Activated T-helper 17 cell treated with anti-CD3 and anti-CD28 coated beads, Interleukin-2, amount 50 U/mL, for 72 hours (primary cell): ENCODE measurements around the gene DNAJC6. TPM values are rescaled to one million over a fixed set of nuclear protein-coding genes. Genes with fewer than 3 reads are reported as not detected.

ENCODE experiments used
- ATAC-seq: fragments of 150-1000 bp; cut with Tn5 transposase; replicated peaks from 2 replicates; pipeline ENCODE4 v1.10.0; 2021; ENCODE audit warnings: mild to moderate bottlenecking, moderate library complexity
- H3K27ac Mint-ChIP-seq: one replicate; pipeline ENCODE4 v1.8.0; 2022; ENCODE audit warnings: mixed read lengths
- H3K27me3 Mint-ChIP-seq: one replicate; pipeline ENCODE4 v1.8.0; 2022; ENCODE audit warnings: mixed read lengths
- H3K36me3 Mint-ChIP-seq: one replicate; pipeline ENCODE4 v1.8.0; 2022; ENCODE audit warnings: low read depth, mild to moderate bottlenecking, mixed read lengths
- H3K4me1 Mint-ChIP-seq: one replicate; pipeline ENCODE4 v1.8.0; 2022; ENCODE audit warnings: mixed read lengths
- H3K4me3 Mint-ChIP-seq: one replicate; pipeline ENCODE4 v1.8.0; 2022; ENCODE audit warnings: mild to moderate bottlenecking, mixed read lengths
- H3K9me3 Mint-ChIP-seq: one replicate; pipeline ENCODE4 v1.8.0; 2022; ENCODE audit warnings: mixed read lengths
- total RNA-seq, 2 donors: library from RNA; stranded (reverse); gene quantifications; one replicate each; pipeline ENCODE4 v1.2.3, GENCODE V29; 2022

Gene DNAJC6
- total RNA-seq, 2 donors from 2014 or later, result 6.0 to 10.4 TPM

DNA sequence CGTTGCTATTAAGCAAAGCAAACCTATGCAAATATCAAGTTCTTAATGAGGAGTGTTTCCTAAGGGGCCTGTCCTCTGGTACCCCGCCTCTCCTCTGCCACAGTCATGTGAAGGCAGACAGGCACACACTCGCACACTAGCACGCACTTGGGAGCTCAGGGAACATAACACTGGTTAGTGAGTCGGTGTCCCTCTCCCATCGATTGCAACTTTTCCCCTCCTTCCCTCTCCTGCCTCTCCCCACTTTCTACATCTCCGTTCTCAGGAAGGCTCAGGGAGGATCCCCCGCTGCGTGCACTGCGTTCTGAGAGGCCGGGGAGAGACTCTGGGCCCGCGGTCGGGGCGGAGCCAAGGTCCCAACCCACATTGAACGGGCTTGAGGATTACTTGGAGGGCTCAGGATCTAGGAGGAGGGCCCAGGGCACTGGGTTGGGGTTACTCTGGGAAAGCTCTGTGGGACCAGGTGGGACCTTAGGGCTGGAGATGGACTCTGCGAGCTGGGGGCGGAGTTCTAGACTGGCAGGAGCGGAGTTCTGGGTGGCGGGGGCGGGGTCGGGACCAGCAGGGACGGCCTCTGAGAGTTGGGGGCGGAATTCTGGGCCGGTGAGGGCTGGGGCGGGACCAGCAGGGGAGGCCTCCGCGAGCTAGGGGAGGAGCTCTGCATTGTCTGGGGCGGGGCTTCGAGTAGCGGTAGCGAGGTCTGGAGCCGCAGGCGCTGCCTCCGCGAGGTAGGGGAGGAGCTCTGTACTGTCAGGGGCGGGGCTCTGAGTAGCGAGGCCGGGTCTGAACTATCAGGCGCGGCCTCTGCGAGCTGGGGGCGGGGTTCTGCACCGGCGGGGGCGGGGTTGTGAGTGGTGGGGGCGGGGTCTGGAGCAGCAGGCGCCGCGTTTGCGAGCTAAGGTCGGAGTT, 110.6 kb downstream of the DNAJC6 start:
- Mint-ChIP-seq H3K4me1 (peaks cover 19% of the 10 kb centered on the region), H3K36me3 (peaks cover 9% of the 10 kb centered on the region), H3K4me3 (no peak overlapping the region), H3K27me3 (no peaks in the 10 kb centered on the region), H3K27ac (peak overlapping the region; percentile 95), H3K9me3 (no peaks in the 10 kb centered on the region)
- peak; percentile 92 for ATAC-seq

- peaks cover 17% of the 10 kb centered on the region for H3K36me3 Mint-ChIP-seq
- H3K27me3 Mint-ChIP-seq, result no peaks in the 10 kb centered on the region
- no peak within 1 kb of the TSS for H3K4me3 Mint-ChIP-seq
- H3K9me3 Mint-ChIP-seq, result no peaks in the 10 kb centered on the region
- peak; percentile 0 for ATAC-seq
- H3K27ac Mint-ChIP-seq, result peak within 1 kb of the TSS; percentile 95
- H3K4me1 Mint-ChIP-seq, result peaks cover 25% of the 10 kb centered on the region
Observed at GRCh38 chr1:65420590-65421350, 111.4 kb downstream of the DNAJC6 start, which contains the start of the genes LEPR and LEPROT. Gene LEPR (plus strand): TSS chr1:65420668. CDS start chr1:65565566, 144,898 bp downstream. Gene LEPROT (plus strand): TSS chr1:65420668. CDS start chr1:65420725, 57 bp downstream.

GRCh38 chr1:65421351-65422025, 112.1 kb downstream of the DNAJC6 start:
- Mint-ChIP-seq H3K4me3 (no peak overlapping the region), H3K27ac (no peak overlapping the region), H3K4me1 (peaks cover 32% of the 10 kb centered on the region), H3K27me3 (no peaks in the 10 kb centered on the region), H3K36me3 (peaks cover 24% of the 10 kb centered on the region), H3K9me3 (no peaks in the 10 kb centered on the region)
- ATAC-seq, result no peak

GRCh38 chr1:65422241-65423203, 113.2 kb downstream of the DNAJC6 start:
- H3K4me1 Mint-ChIP-seq, result peaks cover 32% of the 10 kb centered on the region

GRCh38 chr1:65423884-65424572, 114.7 kb downstream of the DNAJC6 start:
- Mint-ChIP-seq H3K4me3 (no peak overlapping the region), H3K27me3 (no peaks in the 10 kb centered on the region), H3K27ac (no peak overlapping the region), H3K9me3 (no peaks in the 10 kb centered on the region), H3K4me1 (peaks cover 30% of the 10 kb centered on the region), H3K36me3 (peaks cover 49% of the 10 kb centered on the region)
- peak; percentile 22 for ATAC-seq

More at GRCh38 chr1:65422241-65423203, 113.2 kb downstream of the DNAJC6 start:
- Mint-ChIP-seq H3K9me3 (no peaks in the 10 kb centered on the region), H3K27ac (no peak overlapping the region), H3K27me3 (no peaks in the 10 kb centered on the region), H3K36me3 (peaks cover 35% of the 10 kb centered on the region), H3K4me3 (no peak overlapping the region)
- no peak for ATAC-seq

GRCh38 chr1:65424573-65424889, 115.2 kb downstream of the DNAJC6 start:
- peaks cover 52% of the 10 kb centered on the region for H3K36me3 Mint-ChIP-seq
- H3K9me3 Mint-ChIP-seq, result no peaks in the 10 kb centered on the region
- ATAC-seq, result no peak
- H3K4me3 Mint-ChIP-seq, result no peak overlapping the region
- no peaks in the 10 kb centered on the region for H3K27me3 Mint-ChIP-seq
- no peak overlapping the region for H3K27ac Mint-ChIP-seq
- peaks cover 31% of the 10 kb centered on the region for H3K4me1 Mint-ChIP-seq

DNA sequence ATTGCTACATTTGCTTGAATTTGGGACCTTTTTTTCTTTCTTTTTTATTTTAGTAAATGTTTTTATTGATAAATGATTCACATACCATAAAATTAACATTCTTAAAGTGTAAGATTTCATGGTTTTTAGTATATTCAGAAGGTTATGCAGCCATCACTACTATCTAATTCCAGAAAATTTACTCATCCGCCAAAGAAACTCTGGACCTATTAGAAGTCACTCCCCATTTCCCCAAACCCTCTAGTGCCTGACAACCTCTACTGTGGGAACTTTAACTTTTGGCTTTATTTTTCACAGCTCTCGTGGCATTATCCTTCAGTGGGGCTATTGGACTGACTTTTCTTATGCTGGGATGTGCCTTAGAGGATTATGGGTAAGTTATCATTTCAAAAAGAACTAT, 115.7 kb downstream of the DNAJC6 start:
- Mint-ChIP-seq H3K36me3 (peaks cover 57% of the 10 kb centered on the region), H3K27ac (no peak overlapping the region), H3K4me3 (no peak overlapping the region), H3K4me1 (peaks cover 30% of the 10 kb centered on the region), H3K27me3 (no peaks in the 10 kb centered on the region), H3K9me3 (no peaks in the 10 kb centered on the region)
- ATAC-seq, result no peak

DNA sequence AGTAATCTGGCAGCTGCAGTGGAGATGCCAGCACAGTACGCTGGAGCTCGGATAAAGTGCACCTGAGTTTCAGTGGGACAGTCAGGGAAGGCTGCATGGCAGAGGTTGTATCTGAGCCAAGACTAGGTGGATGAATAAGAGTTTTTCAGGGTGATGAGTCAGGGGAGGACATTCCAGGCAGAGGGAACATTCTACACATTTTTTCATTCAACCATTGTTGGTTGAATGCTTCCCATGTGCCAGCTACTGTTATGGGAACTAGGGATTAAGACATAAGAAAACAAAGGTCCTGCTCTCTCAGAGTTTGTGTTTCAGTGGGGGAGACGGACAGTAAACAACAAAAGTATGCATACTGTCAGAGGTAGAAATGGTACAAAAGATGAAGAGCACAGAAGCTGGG, 116.4 kb downstream of the DNAJC6 start:
- ATAC-seq, result no peak
- Mint-ChIP-seq H3K4me3 (no peak overlapping the region), H3K36me3 (peaks cover 64% of the 10 kb centered on the region), H3K27ac (peak overlapping the region; percentile 22), H3K27me3 (no peaks in the 10 kb centered on the region), H3K4me1 (peaks cover 34% of the 10 kb centered on the region), H3K9me3 (no peaks in the 10 kb centered on the region)

DNA sequence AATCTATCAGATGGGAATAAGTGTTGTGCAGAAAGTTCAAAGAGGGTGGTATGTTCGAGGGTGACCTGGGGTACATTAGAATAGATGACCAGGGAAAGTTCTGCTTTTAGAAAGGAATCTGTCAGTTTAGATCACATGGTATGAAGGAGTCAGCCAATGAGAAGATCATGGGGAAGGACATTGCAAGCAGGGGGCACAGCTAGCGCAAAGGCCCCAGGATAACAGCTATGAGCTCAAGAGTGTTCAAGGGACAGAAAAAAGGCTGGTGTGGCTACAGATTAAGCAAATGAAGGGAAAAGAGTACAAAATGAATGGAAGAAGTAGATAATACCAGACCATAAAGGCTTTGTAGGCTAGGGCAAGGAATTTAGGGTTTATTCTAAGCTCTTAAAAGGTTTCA, 119.7 kb downstream of the DNAJC6 start:
- no peaks in the 10 kb centered on the region for H3K9me3 Mint-ChIP-seq
- peaks cover 78% of the 10 kb centered on the region for H3K36me3 Mint-ChIP-seq
- peaks cover 42% of the 10 kb centered on the region for H3K4me1 Mint-ChIP-seq
- no peaks in the 10 kb centered on the region for H3K27me3 Mint-ChIP-seq
- H3K27ac Mint-ChIP-seq, result peak overlapping the region; percentile 26
- no peak overlapping the region for H3K4me3 Mint-ChIP-seq
- ATAC-seq, result no peak

- H3K4me1 Mint-ChIP-seq, result peaks cover 38% of the 10 kb centered on the region
- H3K9me3 Mint-ChIP-seq, result no peaks in the 10 kb centered on the region
- peak overlapping the region; percentile 55 for H3K27ac Mint-ChIP-seq
- peak; percentile 12 for ATAC-seq
- peaks cover 78% of the 10 kb centered on the region for H3K36me3 Mint-ChIP-seq
- H3K4me3 Mint-ChIP-seq, result no peak overlapping the region
- no peaks in the 10 kb centered on the region for H3K27me3 Mint-ChIP-seq
Observed at GRCh38 chr1:65429806-65430205, 120.5 kb downstream of the DNAJC6 start.

GRCh38 chr1:65431111-65431705, 121.9 kb downstream of the DNAJC6 start:
- Mint-ChIP-seq H3K36me3 (peaks cover 68% of the 10 kb centered on the region), H3K4me3 (no peak overlapping the region), H3K27ac (peak overlapping the region; percentile 7), H3K4me1 (peaks cover 28% of the 10 kb centered on the region), H3K9me3 (no peaks in the 10 kb centered on the region), H3K27me3 (no peaks in the 10 kb centered on the region)
- no peak for ATAC-seq

GRCh38 chr1:65432918-65433317, 123.6 kb downstream of the DNAJC6 start:
- no peaks in the 10 kb centered on the region for H3K27me3 Mint-ChIP-seq
- peaks cover 25% of the 10 kb centered on the region for H3K4me1 Mint-ChIP-seq
- no peaks in the 10 kb centered on the region for H3K9me3 Mint-ChIP-seq
- no peak overlapping the region for H3K4me3 Mint-ChIP-seq
- H3K27ac Mint-ChIP-seq, result no peak overlapping the region
- ATAC-seq, result no peak
- peaks cover 51% of the 10 kb centered on the region for H3K36me3 Mint-ChIP-seq

DNA sequence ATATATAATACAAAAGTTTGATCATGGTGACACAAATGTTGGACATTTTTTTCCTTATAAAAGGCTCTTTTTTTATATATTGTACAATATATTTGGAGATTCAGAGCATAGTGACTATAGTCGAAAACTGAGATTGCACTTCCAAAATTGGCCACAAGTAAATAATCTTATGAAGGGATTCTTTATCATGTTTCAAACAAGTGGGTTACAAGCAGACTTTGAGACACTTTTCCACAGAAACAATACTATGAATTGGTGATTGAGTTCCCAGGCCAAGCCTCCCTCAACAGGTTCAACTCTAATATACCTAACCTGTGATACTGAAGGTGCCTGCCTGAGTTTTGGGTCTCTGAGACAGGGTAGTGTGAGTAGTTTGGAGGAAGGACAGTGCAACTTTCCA, 124.9 kb downstream of the DNAJC6 start:
- H3K27me3 Mint-ChIP-seq, result no peaks in the 10 kb centered on the region
- no peak overlapping the region for H3K27ac Mint-ChIP-seq

More for the DNA sequence above, 124.9 kb downstream of the DNAJC6 start:
- no peak for ATAC-seq
- H3K9me3 Mint-ChIP-seq, result no peaks in the 10 kb centered on the region
- H3K4me3 Mint-ChIP-seq, result no peak overlapping the region
- H3K36me3 Mint-ChIP-seq, result peaks cover 39% of the 10 kb centered on the region
- H3K4me1 Mint-ChIP-seq, result peaks cover 20% of the 10 kb centered on the region
